Prostate gland (tissue), 2 donors: ENCODE results near the gene SLC27A6.

Experiments used
- POLR2A ChIP-seq: fragments of 450-650 bp; IDR thresholded peaks from one replicate; pipeline ENCODE4 v1.6.1; 2016; ENCODE audit warnings: antibody characterized with exemption, mild to moderate bottlenecking
- POLR2AphosphoS5 ChIP-seq: sonication (generic); formaldehyde crosslinking; IDR thresholded peaks from one replicate; pipeline ENCODE4 v1.6.1; 2017; ENCODE audit warnings: antibody characterized with exemption
- TF ChIP-seq, protein P1 (sequence below), 4 experiments: fragments of 200-600 bp in 2 of 4; fragments of 450-650 bp in 2 of 4; sonication (generic) in 2 of 4; IDR thresholded peaks; 1 replicate in 3 of 4; 2 replicates in 1 of 4; pipeline ENCODE4 v1.5.1; 2016 to 2019; ENCODE audit warnings: antibody characterized with exemption in 4 of 4, mild to moderate bottlenecking in 2 of 4, moderate library complexity in 2 of 4

DNA sequence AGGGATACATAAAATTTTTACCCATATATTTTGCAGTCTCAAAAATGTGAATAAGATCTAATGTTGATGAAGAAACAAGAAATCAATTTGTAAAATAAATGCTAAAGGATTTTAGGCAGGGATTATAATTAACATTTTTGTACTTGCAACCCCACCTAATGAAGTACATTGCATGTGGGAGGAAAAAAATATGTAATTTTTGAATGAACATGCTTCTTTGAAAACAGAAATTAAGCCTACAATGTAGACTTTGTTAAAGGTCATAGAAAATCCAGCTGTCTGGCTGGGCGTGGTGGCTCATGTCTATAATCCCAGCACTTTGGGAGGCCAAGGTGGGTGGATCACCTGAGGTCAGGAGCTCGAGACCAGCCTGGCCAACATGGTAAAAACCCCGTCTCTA lies 15.6 kb downstream of the SLC27A6 start:
- TF ChIP-seq, protein P1, sequence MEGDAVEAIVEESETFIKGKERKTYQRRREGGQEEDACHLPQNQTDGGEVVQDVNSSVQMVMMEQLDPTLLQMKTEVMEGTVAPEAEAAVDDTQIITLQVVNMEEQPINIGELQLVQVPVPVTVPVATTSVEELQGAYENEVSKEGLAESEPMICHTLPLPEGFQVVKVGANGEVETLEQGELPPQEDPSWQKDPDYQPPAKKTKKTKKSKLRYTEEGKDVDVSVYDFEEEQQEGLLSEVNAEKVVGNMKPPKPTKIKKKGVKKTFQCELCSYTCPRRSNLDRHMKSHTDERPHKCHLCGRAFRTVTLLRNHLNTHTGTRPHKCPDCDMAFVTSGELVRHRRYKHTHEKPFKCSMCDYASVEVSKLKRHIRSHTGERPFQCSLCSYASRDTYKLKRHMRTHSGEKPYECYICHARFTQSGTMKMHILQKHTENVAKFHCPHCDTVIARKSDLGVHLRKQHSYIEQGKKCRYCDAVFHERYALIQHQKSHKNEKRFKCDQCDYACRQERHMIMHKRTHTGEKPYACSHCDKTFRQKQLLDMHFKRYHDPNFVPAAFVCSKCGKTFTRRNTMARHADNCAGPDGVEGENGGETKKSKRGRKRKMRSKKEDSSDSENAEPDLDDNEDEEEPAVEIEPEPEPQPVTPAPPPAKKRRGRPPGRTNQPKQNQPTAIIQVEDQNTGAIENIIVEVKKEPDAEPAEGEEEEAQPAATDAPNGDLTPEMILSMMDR (IDR thresholded peaks at IDR 0.05), result no peak
- TF ChIP-seq POLR2A, result no peak
- TF ChIP-seq POLR2AphosphoS5, result no peak
